Common myeloid progenitor, CD34-positive (primary cell): ENCODE measurements around the gene TUB.

Experiments used
- CTCF ChIA-PET: fragments of 350-600 bp; sonication (Branson Sonifier 250); formaldehyde crosslinking; loops from one replicate; lab custom pipeline; 2021; ENCODE audit warnings: antibody characterized with exemption; lab: Charles Lee
- POLR2A ChIA-PET: fragments of 350-600 bp; sonication (Branson Sonifier 250); formaldehyde crosslinking; loops from one replicate; lab custom pipeline; 2021; ENCODE audit warnings: antibody characterized with exemption; lab: Charles Lee
- DNase-seq, 3 donors: peaks; one replicate each; pipeline versions ENCODE4 v3.0.0 to v3.0.0-alpha.2; 2013
- H3K27ac ChIP-seq, 2 experiments: 1 replicate in 1 of 2; 2 replicates in 1 of 2; pipeline ENCODE4 v1.7.0; 2013; ENCODE audit warnings: inconsistent platforms in 2 of 2, low read length in 2 of 2, mild to moderate bottlenecking in 2 of 2, low read depth in 1 of 2, moderate library complexity in 1 of 2; ENCODE audit not compliant: severe bottlenecking in 2 of 2, insufficient read depth in 1 of 2, poor library complexity in 1 of 2
- H3K27me3 ChIP-seq, 5 experiments: replicated peaks in 2 of 5; 1 replicate in 3 of 5; 2 replicates in 2 of 5; pipeline versions ENCODE4 v1.6.1 to v1.7.0; 2013; ENCODE audit warnings: low read length in 4 of 5, mild to moderate bottlenecking in 2 of 5, moderate library complexity in 2 of 5, inconsistent platforms in 1 of 5; ENCODE audit not compliant: insufficient read depth in 5 of 5, control insufficient read depth in 4 of 5
- H3K36me3 ChIP-seq, 4 experiments: 1 replicate in 2 of 4; 2 replicates in 2 of 4; pipeline versions ENCODE4 v1.6.1 to v1.7.0; 2013; ENCODE audit warnings: low read length in 3 of 4, control low read depth in 1 of 4, mild to moderate bottlenecking in 1 of 4; ENCODE audit not compliant: control insufficient read depth in 4 of 4, insufficient read depth in 4 of 4
- H3K4me1 ChIP-seq, 4 experiments: 1 replicate in 3 of 4; 2 replicates in 1 of 4; pipeline versions ENCODE4 v1.6.1 to v1.7.1; 2013; ENCODE audit warnings: low read length in 3 of 4, mild to moderate bottlenecking in 3 of 4, control low read depth in 1 of 4, inconsistent platforms in 1 of 4, moderate library complexity in 1 of 4; ENCODE audit not compliant: control insufficient read depth in 4 of 4, insufficient read depth in 4 of 4; ENCODE audit errors: control extremely low read depth in 1 of 4
- H3K4me3 ChIP-seq, 7 experiments: 1 replicate in 4 of 7; 2 replicates in 3 of 7; pipeline versions ENCODE4 v1.5.1 to v1.7.0; 2013; ENCODE audit warnings: mild to moderate bottlenecking in 7 of 7, low read length in 6 of 7, moderate library complexity in 6 of 7, inconsistent platforms in 2 of 7, low read depth in 2 of 7, control low read depth in 1 of 7; ENCODE audit not compliant: insufficient read depth in 4 of 7, control insufficient read depth in 1 of 7; ENCODE audit errors: extremely low read depth in 1 of 7
- H3K9me3 ChIP-seq, 5 experiments: 1 replicate in 4 of 5; 2 replicates in 1 of 5; pipeline versions ENCODE4 v1.6.1 to v1.7.1; 2013; ENCODE audit warnings: low read length in 4 of 5, mild to moderate bottlenecking in 2 of 5, inconsistent platforms in 1 of 5, low read depth in 1 of 5, moderate library complexity in 1 of 5; ENCODE audit not compliant: control insufficient read depth in 4 of 5, insufficient read depth in 2 of 5; ENCODE audit errors: control extremely low read depth in 1 of 5
- WGBS: methylation state at CpG from one replicate; pipeline ENCODE4 v1.1.5; 2013; ENCODE audit not compliant: insufficient coverage; 5-methylcytosine and 5-hydroxymethylcytosine counted together

Gene TUB

GRCh38 chr11:8058216-8058615 is 22.8 kb upstream of the TUB start:
- ChIA-PET POLR2A (no interaction called here), CTCF (interaction anchor here (1.3 to 1.4 kb wide), 2 partner anchors 21 to 51 kb away, joined by 3 to 5 read pairs; no protein-coding TSS in a partner anchor)
- no peaks in the 10 kb centered on the region for H3K27me3 ChIP-seq
- H3K4me3 ChIP-seq = no peak overlapping the region
- no peak overlapping the region for H3K27ac ChIP-seq
- no peaks in the 10 kb centered on the region for H3K36me3 ChIP-seq
- H3K9me3 ChIP-seq = no peaks in the 10 kb centered on the region
- DNase-seq = no peak
- 96% methylated on average over 8 of the region's 9 CpGs for WGBS
- H3K4me1 ChIP-seq = no peaks in the 10 kb centered on the region

- POLR2A ChIA-PET = no interaction called here
- H3K4me1 ChIP-seq = no peaks in the 10 kb centered on the region
- CTCF ChIA-PET = interaction anchor here (1.3 to 1.7 kb wide), 3 partner anchors 22 to 52 kb away, joined by 3 to 5 read pairs (median 3); no protein-coding TSS in a partner anchor
- no peaks in the 10 kb centered on the region for H3K36me3 ChIP-seq
- no peak overlapping the region for H3K27ac ChIP-seq
- 98% methylated on average over 7 of the region's 8 CpGs for WGBS
- no peaks in the 10 kb centered on the region for H3K9me3 ChIP-seq
- H3K27me3 ChIP-seq = no peaks in the 10 kb centered on the region
- H3K4me3 ChIP-seq = no peak overlapping the region
- no peak for DNase-seq
Measured at GRCh38 chr11:8059030-8059429, 22.0 kb upstream of the TUB start.

GRCh38 chr11:8059571-8060011 is 21.4 kb upstream of the TUB start:
- ChIA-PET POLR2A (no interaction called here), CTCF (interaction anchor here (1.3 to 1.7 kb wide), 3 partner anchors 23 to 53 kb away, joined by 3 to 5 read pairs (median 3); no protein-coding TSS in a partner anchor)
- Histone ChIP-seq H3K27me3 (no peaks in the 10 kb centered on the region), H3K4me1 (no peaks in the 10 kb centered on the region), H3K36me3 (no peaks in the 10 kb centered on the region), H3K4me3 (no peak overlapping the region), H3K27ac (no peak overlapping the region), H3K9me3 (no peaks in the 10 kb centered on the region)
- no peak for DNase-seq
- WGBS = 82% methylated on average over 7 of the region's 10 CpGs

GRCh38 chr11:8060146-8060719 is 20.8 kb upstream of the TUB start:
- Histone ChIP-seq H3K27ac (no peak overlapping the region), H3K36me3 (no peaks in the 10 kb centered on the region), H3K27me3 (no peaks in the 10 kb centered on the region), H3K4me1 (no peaks in the 10 kb centered on the region), H3K4me3 (no peak overlapping the region), H3K9me3 (no peaks in the 10 kb centered on the region)
- WGBS = 100% methylated on average over 2 of the region's 3 CpGs
- DNase-seq = no peak
- ChIA-PET CTCF (interaction anchor here (1.3 to 1.7 kb wide), 2 partner anchors 12 to 25 kb away, joined by 3 read pairs; no protein-coding TSS in a partner anchor), POLR2A (no interaction called here)

GRCh38 chr11:8060801-8061554 is 20.0 kb upstream of the TUB start:
- ChIA-PET CTCF (interaction anchor here (1.1 to 1.5 kb wide), 3 partner anchors 12 to 33 kb away, joined by 3 to 4 read pairs (median 3); no protein-coding TSS in a partner anchor), POLR2A (no interaction called here)
- no peaks in the 10 kb centered on the region for H3K9me3 ChIP-seq
- no peaks in the 10 kb centered on the region for H3K27me3 ChIP-seq
- no peak for DNase-seq
- H3K4me3 ChIP-seq = no peak overlapping the region
- no peaks in the 10 kb centered on the region for H3K36me3 ChIP-seq
- no peaks in the 10 kb centered on the region for H3K4me1 ChIP-seq
- no peak overlapping the region for H3K27ac ChIP-seq
- whole genome bisulfite sequencing = 97% methylated on average over 10 of the region's 12 CpGs

GRCh38 chr11:8061555-8062428 is 19.2 kb upstream of the TUB start:
- no peak overlapping the region for H3K4me3 ChIP-seq
- POLR2A ChIA-PET = no interaction called here
- H3K27me3 ChIP-seq = peaks cover 0 to 3% (median 0%) of the 10 kb centered on the region in 5 experiments
- no peaks in the 10 kb centered on the region for H3K4me1 ChIP-seq
- H3K36me3 ChIP-seq = no peaks in the 10 kb centered on the region
- H3K27ac ChIP-seq = no peak overlapping the region
- H3K9me3 ChIP-seq = no peaks in the 10 kb centered on the region
- CTCF ChIA-PET = interaction anchor here (1.1 to 1.5 kb wide), 3 partner anchors 11 to 34 kb away, joined by 3 to 4 read pairs (median 3); no protein-coding TSS in a partner anchor
- 97% methylated on average over 17 of the region's 22 CpGs for WGBS
- no peak for DNase-seq
